PFSK-1 (cell line): ENCODE measurements around the gene CIAO3.

Experiments used
- FOXP2 ChIP-seq: optimal IDR thresholded peaks from 2 replicates; pipeline ENCODE3; 2011; ENCODE audit warnings: borderline replicate concordance, control low read depth, inconsistent platforms; ENCODE audit not compliant: insufficient read depth; ENCODE audit errors: extremely low read length, extremely low read depth
- POLR2AphosphoS5 ChIP-seq: IDR thresholded peaks from 2 replicates; pipeline ENCODE4 v1.6.1; 2012; ENCODE audit warnings: low read depth, mild to moderate bottlenecking, control low read depth, low read length, moderate library complexity
- SIN3A ChIP-seq: IDR thresholded peaks from 2 replicates; pipeline ENCODE4 v1.6.1; 2012; ENCODE audit warnings: mild to moderate bottlenecking, low read length, moderate library complexity, borderline replicate concordance; ENCODE audit not compliant: insufficient read depth
- TAF1 ChIP-seq: IDR thresholded peaks from 2 replicates; pipeline ENCODE4 v1.6.1; 2012; ENCODE audit warnings: low read length, control low read depth, borderline replicate concordance; ENCODE audit not compliant: insufficient read depth
- TF ChIP-seq, protein P1 (sequence below), 2 experiments: IDR thresholded peaks; 2 replicates each; pipeline versions ENCODE4 v1.6.1 to v1.8.0; 2011 to 2012; ENCODE audit warnings: low read depth in 2 of 2, low read length in 2 of 2, control low read depth in 1 of 2, inconsistent platforms in 1 of 2, mild to moderate bottlenecking in 1 of 2, moderate library complexity in 1 of 2; ENCODE audit not compliant: insufficient read depth in 1 of 2

DNA sequence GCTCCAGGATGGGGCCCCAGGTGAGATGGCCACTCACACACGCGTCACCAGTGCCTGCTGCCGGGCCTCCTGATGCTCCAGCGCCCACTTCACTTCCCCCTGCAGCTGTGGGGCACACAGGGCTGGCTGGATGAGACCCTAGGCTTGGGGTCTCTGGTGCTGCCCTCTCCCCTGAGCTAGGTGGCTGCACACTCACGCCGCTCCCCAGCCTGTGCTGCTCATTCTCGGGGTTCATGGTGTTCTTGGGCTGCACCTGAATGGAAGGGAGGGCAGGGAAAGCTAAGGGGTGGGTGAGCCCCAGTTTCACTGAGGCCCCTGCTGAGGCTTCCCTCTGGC, 15.8 kb downstream of the CIAO3 start:
- TF ChIP-seq TAF1 (no peak), POLR2AphosphoS5 (no peak), SIN3A (no peak), FOXP2 (no peak)
- TF ChIP-seq, protein P1, sequence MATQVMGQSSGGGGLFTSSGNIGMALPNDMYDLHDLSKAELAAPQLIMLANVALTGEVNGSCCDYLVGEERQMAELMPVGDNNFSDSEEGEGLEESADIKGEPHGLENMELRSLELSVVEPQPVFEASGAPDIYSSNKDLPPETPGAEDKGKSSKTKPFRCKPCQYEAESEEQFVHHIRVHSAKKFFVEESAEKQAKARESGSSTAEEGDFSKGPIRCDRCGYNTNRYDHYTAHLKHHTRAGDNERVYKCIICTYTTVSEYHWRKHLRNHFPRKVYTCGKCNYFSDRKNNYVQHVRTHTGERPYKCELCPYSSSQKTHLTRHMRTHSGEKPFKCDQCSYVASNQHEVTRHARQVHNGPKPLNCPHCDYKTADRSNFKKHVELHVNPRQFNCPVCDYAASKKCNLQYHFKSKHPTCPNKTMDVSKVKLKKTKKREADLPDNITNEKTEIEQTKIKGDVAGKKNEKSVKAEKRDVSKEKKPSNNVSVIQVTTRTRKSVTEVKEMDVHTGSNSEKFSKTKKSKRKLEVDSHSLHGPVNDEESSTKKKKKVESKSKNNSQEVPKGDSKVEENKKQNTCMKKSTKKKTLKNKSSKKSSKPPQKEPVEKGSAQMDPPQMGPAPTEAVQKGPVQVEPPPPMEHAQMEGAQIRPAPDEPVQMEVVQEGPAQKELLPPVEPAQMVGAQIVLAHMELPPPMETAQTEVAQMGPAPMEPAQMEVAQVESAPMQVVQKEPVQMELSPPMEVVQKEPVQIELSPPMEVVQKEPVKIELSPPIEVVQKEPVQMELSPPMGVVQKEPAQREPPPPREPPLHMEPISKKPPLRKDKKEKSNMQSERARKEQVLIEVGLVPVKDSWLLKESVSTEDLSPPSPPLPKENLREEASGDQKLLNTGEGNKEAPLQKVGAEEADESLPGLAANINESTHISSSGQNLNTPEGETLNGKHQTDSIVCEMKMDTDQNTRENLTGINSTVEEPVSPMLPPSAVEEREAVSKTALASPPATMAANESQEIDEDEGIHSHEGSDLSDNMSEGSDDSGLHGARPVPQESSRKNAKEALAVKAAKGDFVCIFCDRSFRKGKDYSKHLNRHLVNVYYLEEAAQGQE (IDR thresholded peaks at IDR 0.05; ENCODE audit: insufficient read depth in 1 of 2, low read depth in 2 of 2, low read length in 2 of 2), result no peak
